ENCODE data around the gene GANAB.
A peak's percentile ranks its signal among the peaks of the same experiment; 100 is the strongest.
"Not testable (repeated sequence)": the region's sequence is repeated elsewhere in the genome, so short reads cannot be mapped to it uniquely, and the experiment has no call there.

Gene GANAB

GRCh38 chr11:62595124-62595523 lies 51.3 kb downstream of the GANAB start:
- peaks cover 75% of the 10 kb centered on the region for H3K36me3 ChIP-seq (ENCODE audit: insufficient read depth, insufficient read length, low read length)

DNA sequence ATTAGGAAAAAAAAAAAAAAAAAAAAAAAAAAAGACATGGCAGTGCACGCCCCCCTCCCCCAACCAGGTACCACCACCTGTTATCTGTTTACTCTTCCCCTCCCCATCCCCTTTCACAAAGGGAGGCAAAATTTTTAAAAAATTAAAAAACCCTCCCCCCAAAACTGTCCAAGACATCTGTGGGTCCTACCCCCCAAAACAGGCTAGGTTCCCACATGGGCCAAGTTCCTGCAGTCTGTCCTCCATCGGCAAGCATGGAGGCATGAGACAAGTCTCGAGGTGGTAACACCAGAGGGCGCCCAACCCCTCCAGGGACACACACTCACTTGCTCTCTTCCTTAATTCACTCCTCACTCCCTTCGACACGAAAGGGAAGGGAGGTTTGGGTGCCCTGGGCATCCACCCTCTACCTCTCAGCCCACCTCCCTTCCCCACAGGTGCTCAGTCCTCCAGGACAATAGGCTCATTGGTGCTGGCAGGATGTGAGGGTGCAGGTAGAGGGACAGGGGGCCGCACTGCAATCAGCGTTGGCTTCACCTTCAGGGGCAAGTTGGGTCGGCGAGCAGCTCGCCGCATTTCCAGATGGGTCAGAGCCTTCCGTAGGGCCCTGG lies 52.9 kb downstream of the GANAB start:
- Histone ChIP-seq H3K36me3 (ENCODE audit: insufficient read depth, insufficient read length, low read length) (peaks cover 65% of the 10 kb centered on the region), H3K4me3 (ENCODE audit: insufficient read length, low read depth) (no peak overlapping the region), H3K4me1 (ENCODE audit: insufficient read depth, insufficient read length) (peaks cover 14% of the 10 kb centered on the region), H3K9ac (ENCODE audit: insufficient read length, low read depth) (peak overlapping the region; percentile 51), H3K27me3 (ENCODE audit: insufficient read depth, insufficient read length) (no peaks in the 10 kb centered on the region), H3K9me3 (ENCODE audit: insufficient read depth, low read length) (no peaks in the 10 kb centered on the region)
- TF ChIP-seq YY1 (IDR thresholded peaks at IDR 0.05; ENCODE audit: insufficient read depth, insufficient read length), result no peak
- no peak for TF ChIP-seq SUZ12 (IDR thresholded peaks at IDR 0.05; ENCODE audit: extremely low read depth, insufficient read depth, insufficient read length)
- DNase-seq (ENCODE audit: low read depth, low spot score), result peak; percentile 79

More at GRCh38 chr11:62595124-62595523, 51.3 kb downstream of the GANAB start:
- Histone ChIP-seq H3K4me3 (ENCODE audit: insufficient read length, low read depth) (no peak overlapping the region), H3K27me3 (ENCODE audit: insufficient read depth, insufficient read length) (no peaks in the 10 kb centered on the region), H3K9me3 (ENCODE audit: insufficient read depth, low read length) (no peaks in the 10 kb centered on the region), H3K4me1 (ENCODE audit: insufficient read depth, insufficient read length) (peaks cover 14% of the 10 kb centered on the region), H3K9ac (ENCODE audit: insufficient read length, low read depth) (no peak overlapping the region)
- no peak for DNase-seq (ENCODE audit: low read depth, low spot score)
- no peak for TF ChIP-seq YY1 (IDR thresholded peaks at IDR 0.05; ENCODE audit: insufficient read depth, insufficient read length)
- no peak for TF ChIP-seq ZNF274 (IDR thresholded peaks at IDR 0.05; ENCODE audit: low read depth, low read length)
- TF ChIP-seq SUZ12 (IDR thresholded peaks at IDR 0.05; ENCODE audit: extremely low read depth, insufficient read depth, insufficient read length), result no peak

DNA sequence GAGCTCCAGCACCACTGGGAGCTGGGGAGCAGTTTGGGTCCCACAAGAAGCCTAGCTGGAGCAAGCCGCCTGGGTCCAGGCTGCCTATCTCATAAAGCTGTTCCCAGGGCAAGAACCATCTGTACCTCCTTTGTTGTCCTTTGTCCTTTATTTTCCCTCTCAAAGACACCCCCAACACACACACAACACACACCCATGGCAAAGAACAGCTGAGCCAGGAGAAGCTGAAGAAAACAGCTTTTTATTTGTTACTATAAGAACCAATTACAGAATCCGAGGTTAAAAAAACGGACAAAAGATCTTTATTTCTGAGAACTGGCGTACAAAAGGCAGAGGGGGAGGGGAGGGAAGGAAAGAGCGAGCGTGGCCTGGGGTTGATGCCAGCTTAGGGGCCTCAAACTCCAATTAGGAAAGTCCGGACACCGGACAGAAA lies 53.4 kb downstream of the GANAB start:
- H3K36me3 ChIP-seq (ENCODE audit: insufficient read depth, insufficient read length, low read length), result peaks cover 65% of the 10 kb centered on the region
- no peak overlapping the region for H3K4me3 ChIP-seq (ENCODE audit: insufficient read length, low read depth)
- no peak for DNase-seq (ENCODE audit: low read depth, low spot score)
- H3K9me3 ChIP-seq (ENCODE audit: insufficient read depth, low read length), result no peaks in the 10 kb centered on the region
- H3K27me3 ChIP-seq (ENCODE audit: insufficient read depth, insufficient read length), result no peaks in the 10 kb centered on the region
- peaks cover 14% of the 10 kb centered on the region for H3K4me1 ChIP-seq (ENCODE audit: insufficient read depth, insufficient read length)
- TF ChIP-seq SUZ12 (IDR thresholded peaks at IDR 0.05; ENCODE audit: extremely low read depth, insufficient read depth, insufficient read length), result no peak
- no peak for TF ChIP-seq ZNF274 (IDR thresholded peaks at IDR 0.05; ENCODE audit: low read depth, low read length)
- TF ChIP-seq YY1 (IDR thresholded peaks at IDR 0.05; ENCODE audit: insufficient read depth, insufficient read length), result no peak
- no peak overlapping the region for H3K9ac ChIP-seq (ENCODE audit: insufficient read length, low read depth)

DNA sequence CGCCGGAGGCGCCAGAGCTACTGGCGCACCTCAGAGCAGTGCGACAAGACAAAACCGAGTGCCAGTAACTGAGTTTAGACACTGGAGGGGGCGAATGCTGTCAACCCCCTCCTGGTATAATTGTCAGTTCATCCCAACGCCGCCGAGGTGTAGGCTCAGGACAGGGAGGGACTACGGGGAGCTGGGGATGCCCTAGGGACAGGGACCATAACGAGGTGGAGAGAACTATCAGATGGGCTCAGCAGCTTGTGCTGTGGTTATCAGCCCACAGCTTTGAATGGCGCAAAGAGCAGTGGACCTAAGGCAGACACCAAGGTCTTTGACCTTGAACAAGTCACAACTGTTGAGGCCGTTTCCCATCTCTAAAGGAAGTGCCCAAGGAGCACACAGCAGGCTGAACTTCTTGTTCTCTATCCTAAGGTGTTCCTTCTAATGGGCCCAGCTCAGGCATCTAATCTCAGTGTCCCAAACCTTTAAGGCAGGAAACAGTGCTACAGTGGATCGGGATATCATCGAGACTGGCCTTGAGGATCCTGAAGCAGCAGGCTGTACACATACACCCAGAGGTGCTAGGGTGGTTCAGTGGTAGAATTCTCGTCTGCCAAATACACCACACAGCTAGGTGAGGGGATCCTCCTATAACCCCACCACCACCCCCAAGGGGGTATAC lies 54.1 kb downstream of the GANAB start:
- H3K36me3 ChIP-seq (ENCODE audit: insufficient read depth, insufficient read length, low read length), result peaks cover 65% of the 10 kb centered on the region

DNA sequence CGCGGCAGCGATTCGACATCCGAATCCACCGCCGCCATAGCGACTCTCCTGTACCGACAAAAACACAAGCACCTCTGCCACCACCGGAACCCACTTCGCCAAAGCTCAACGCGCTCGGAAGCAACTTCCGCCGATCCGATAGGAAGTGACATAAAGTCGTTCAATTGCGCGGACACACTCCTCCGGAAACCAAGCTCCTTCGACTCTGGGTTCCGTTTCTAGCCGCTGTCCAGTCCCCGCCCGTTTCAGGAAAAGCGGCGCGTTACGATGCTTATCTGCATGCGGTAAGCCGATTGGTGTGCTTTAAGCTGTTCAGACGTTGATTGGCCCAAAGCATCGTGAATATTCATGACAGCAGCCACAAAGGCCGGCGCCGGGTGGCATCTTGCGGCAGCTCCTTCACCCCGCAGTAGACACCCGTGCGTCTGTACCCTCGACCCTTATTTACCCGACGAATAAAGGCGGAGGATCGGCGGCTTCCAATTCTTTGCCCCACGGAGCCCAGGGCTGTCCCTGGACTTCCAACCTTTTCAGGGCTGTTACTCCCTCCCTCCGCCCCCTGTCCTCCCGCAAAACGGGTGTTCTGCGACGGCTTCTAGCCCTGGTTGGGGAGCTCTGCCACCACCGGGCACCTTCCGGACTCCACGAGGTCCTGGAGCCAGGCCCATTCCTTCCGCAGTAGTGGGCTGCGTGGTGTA lies 54.8 kb downstream of the GANAB start, which contains the start of gene TUT1:
TSS of gene TUT1 (minus strand) at position 76 of the 698 bp plus-strand sequence. CDS start at position 38, 38 bp downstream.
- Histone ChIP-seq H3K36me3 (ENCODE audit: insufficient read depth, insufficient read length, low read length) (peaks cover 61% of the 10 kb centered on the region), H3K4me3 (ENCODE audit: insufficient read length, low read depth) (peak within 1 kb of the TSS; percentile 77), H3K4me1 (ENCODE audit: insufficient read depth, insufficient read length) (peaks cover 14% of the 10 kb centered on the region), H3K9me3 (ENCODE audit: insufficient read depth, low read length) (no peaks in the 10 kb centered on the region), H3K9ac (ENCODE audit: insufficient read length, low read depth) (peak within 1 kb of the TSS; percentile 89), H3K27me3 (ENCODE audit: insufficient read depth, insufficient read length) (no peaks in the 10 kb centered on the region)
- peak; percentile 99 for DNase-seq (ENCODE audit: low read depth, low spot score)
- TF ChIP-seq ZNF274 (IDR thresholded peaks at IDR 0.05; ENCODE audit: low read depth, low read length) (no peak), YY1 (IDR thresholded peaks at IDR 0.05; ENCODE audit: insufficient read depth, insufficient read length) (peak; percentile 45), SUZ12 (IDR thresholded peaks at IDR 0.05; ENCODE audit: extremely low read depth, insufficient read depth, insufficient read length) (no peak)

More for the DNA sequence above, 54.1 kb downstream of the GANAB start:
- H3K4me1 ChIP-seq (ENCODE audit: insufficient read depth, insufficient read length), result peaks cover 14% of the 10 kb centered on the region
- no peaks in the 10 kb centered on the region for H3K27me3 ChIP-seq (ENCODE audit: insufficient read depth, insufficient read length)
- no peak for DNase-seq (ENCODE audit: low read depth, low spot score)
- H3K4me3 ChIP-seq (ENCODE audit: insufficient read length, low read depth), result peak overlapping the region; percentile 39
- TF ChIP-seq YY1 (IDR thresholded peaks at IDR 0.05; ENCODE audit: insufficient read depth, insufficient read length), result no peak
- no peak for TF ChIP-seq SUZ12 (IDR thresholded peaks at IDR 0.05; ENCODE audit: extremely low read depth, insufficient read depth, insufficient read length)
- H3K9ac ChIP-seq (ENCODE audit: insufficient read length, low read depth), result peak overlapping the region; percentile 89
- no peaks in the 10 kb centered on the region for H3K9me3 ChIP-seq (ENCODE audit: insufficient read depth, low read length)

GRCh38 chr11:62588966-62589637 lies 57.3 kb downstream of the GANAB start:
- no peak for DNase-seq (ENCODE audit: low read depth, low spot score)
- Histone ChIP-seq H3K4me1 (ENCODE audit: insufficient read depth, insufficient read length) (peaks cover 14% of the 10 kb centered on the region), H3K4me3 (ENCODE audit: insufficient read length, low read depth) (no peak overlapping the region), H3K9ac (ENCODE audit: insufficient read length, low read depth) (no peak overlapping the region), H3K27me3 (ENCODE audit: insufficient read depth, insufficient read length) (no peaks in the 10 kb centered on the region), H3K9me3 (ENCODE audit: insufficient read depth, low read length) (no peaks in the 10 kb centered on the region), H3K36me3 (ENCODE audit: insufficient read depth, insufficient read length, low read length) (peaks cover 49% of the 10 kb centered on the region)
- no peak for TF ChIP-seq YY1 (IDR thresholded peaks at IDR 0.05; ENCODE audit: insufficient read depth, insufficient read length)
- TF ChIP-seq SUZ12 (IDR thresholded peaks at IDR 0.05; ENCODE audit: extremely low read depth, insufficient read depth, insufficient read length), result no peak
- no peak for TF ChIP-seq ZNF274 (IDR thresholded peaks at IDR 0.05; ENCODE audit: low read depth, low read length)

DNA sequence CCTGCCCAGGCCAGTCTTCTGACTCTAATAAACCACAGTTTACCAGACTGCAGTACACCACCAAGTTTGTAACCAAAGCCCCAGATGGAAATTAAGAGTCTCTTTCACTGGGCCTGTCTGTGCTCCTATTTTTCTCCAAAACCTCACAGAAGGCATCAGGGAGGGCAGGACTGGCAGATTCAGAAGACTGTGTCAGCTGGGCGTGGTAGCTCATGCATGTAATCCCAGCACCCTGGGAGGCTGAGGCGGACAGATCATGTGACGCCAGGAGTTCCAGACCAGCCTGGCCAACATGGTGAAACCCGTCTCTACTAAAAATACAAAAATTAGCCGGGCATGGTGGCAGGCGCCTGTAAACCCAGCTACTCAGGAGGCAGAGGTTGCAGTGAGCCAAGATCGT lies 61.1 kb downstream of the GANAB start:
- H3K4me1 ChIP-seq (ENCODE audit: insufficient read depth, insufficient read length); DNase-seq (ENCODE audit: low read depth, low spot score); H3K4me3 ChIP-seq (ENCODE audit: insufficient read length, low read depth); H3K27me3 ChIP-seq (ENCODE audit: insufficient read depth, insufficient read length); H3K9ac ChIP-seq (ENCODE audit: insufficient read length, low read depth); H3K9me3 ChIP-seq (ENCODE audit: insufficient read depth, low read length): not testable (repeated sequence)
- peaks cover 52% of the 10 kb centered on the region for H3K36me3 ChIP-seq (ENCODE audit: insufficient read depth, insufficient read length, low read length)

DNA sequence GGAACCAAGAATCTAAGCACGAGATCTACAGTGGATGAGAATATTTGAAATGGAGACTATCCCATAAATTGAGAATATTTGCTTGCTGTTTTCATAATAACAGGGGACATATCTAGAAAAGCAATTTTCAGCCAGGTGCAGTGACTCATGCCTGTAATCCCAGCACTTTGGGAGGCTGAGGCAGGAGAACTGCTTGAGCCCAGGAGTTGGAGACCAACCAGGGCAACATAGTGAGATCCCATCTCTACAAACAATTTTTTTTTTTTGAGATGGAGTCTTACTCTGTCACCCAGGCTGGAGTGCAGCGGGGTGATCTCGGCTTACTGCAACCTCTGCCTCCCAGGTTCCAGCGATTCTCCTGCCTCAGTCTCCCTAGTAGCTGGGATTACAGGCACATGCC lies 64.7 kb downstream of the GANAB start:
- not testable (repeated sequence) for H3K9ac ChIP-seq (ENCODE audit: insufficient read length, low read depth); DNase-seq (ENCODE audit: low read depth, low spot score); H3K9me3 ChIP-seq (ENCODE audit: insufficient read depth, low read length); H3K4me3 ChIP-seq (ENCODE audit: insufficient read length, low read depth); H3K4me1 ChIP-seq (ENCODE audit: insufficient read depth, insufficient read length); H3K27me3 ChIP-seq (ENCODE audit: insufficient read depth, insufficient read length)
- H3K36me3 ChIP-seq (ENCODE audit: insufficient read depth, insufficient read length, low read length), result peaks cover 61% of the 10 kb centered on the region

Data from NT2/D1 (cell line).